Hematopoietic multipotent progenitor cell treated with erythropoietin and hydrocortisone succinate and interleukin-3 and kit ligand, for 8 days (in vitro differentiated cells): ENCODE measurements around the gene SCGB1A1.
A peak's percentile ranks its signal among the peaks of the same experiment; 100 is the strongest.
"Not testable (repeated sequence)": the region's sequence is repeated elsewhere in the genome, so short reads cannot be mapped to it uniquely, and the experiment has no call there.

ENCODE experiments used
- DNase-seq: peaks from one replicate; pipeline ENCODE4 v3.0.0-alpha.2; 2015

The SCGB1A1 gene, protein sequence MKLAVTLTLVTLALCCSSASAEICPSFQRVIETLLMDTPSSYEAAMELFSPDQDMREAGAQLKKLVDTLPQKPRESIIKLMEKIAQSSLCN

GRCh38 chr11:62418733-62419132 lies at the start of gene SCGB1A1:
TSS of gene SCGB1A1 (plus strand) at chr11:62419033. CDS start at chr11:62419096, 63 bp downstream.
- no peak for DNase-seq

DNA sequence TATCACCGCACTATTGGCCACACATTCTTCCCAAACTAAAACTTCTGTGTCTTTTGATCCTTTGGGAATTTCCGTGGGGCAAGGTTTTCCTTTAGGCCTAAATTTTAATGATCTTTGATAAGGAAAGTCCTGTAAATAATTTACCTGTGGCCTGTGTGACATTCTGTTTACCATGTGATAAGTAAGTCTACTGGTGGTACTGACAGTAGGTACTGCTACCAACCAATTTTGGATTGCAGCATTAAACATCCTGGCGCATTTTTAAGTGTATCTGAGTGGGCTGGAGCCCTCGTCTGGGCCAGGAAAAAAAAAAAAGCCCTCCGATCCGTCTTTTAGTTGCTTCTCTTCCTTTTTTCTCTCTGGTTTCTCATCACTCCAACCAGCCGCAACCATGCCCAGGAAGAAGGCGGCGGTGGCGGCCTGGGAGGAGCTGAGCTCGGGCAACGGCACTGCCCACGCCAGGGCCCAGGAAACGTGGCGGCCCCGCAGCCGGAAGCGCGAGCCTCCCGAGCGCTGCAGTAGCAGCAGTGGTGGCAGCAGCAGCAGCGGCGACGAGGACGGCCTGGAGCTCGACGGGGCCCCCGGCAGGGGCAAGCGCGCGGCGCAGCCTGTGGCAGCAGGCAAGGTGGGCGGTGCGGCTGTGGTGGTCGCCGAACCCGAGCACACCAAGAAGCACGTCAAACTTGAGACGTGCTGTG lies 47.9 kb upstream of the SCGB1A1 start:
- peak; percentile 18 for DNase-seq

- DNase-seq: no peak
Observed at GRCh38 chr11:62372871-62373270, 46.0 kb upstream of the SCGB1A1 start.

GRCh38 chr11:62373464-62374119 lies 45.2 kb upstream of the SCGB1A1 start:
- DNase-seq: no peak

- no peak for DNase-seq
Observed at GRCh38 chr11:62374801-62375200, 44.0 kb upstream of the SCGB1A1 start.

DNA sequence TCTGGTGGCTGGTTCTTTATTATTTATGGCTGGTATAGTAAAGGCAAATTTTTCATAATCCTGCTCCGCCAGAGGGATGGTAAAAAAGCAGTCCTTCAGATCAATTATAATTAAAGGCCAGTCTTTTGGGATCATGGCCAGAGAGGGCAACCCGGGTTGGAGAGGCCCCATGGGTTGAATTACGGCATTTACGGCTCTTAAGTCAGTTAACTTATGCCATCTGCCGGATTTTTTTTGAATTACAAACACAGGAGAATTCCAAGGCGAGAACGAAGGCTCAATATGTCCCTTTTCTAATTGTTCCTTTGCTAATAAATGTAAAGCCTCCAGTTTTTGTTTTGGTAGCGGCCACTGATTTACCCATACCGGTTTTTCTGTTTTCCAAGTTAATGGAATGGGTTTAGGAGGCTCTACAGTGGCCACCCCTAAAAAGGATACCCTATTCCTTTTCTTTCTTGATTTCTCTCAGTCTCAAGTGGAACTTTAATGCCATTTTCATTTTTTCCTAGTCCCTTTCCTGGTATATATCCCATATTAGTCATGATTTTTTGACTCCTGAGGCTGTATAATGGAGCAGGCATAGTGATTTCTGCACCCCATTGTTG lies 40.3 kb upstream of the SCGB1A1 start:
- peak; percentile 76 for DNase-seq

DNA sequence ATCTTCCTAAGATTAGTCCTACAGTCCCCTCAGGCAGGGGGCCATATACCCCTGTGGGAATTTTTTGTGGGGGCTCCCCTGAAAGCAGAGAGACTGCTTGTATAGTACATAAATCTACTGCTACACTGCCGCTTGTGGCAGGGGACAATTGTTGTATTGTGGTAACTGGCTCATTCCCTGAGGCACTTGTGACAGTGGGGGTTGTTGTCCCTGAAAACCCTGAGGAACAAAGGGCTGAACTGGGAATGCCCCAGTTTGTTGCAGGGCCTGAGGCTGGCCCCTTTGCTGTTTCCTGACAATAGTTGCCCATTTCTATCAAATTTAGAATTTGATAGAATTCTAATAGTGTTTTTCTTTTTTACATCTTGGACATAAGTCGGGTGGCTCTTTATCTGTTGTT lies 39.2 kb upstream of the SCGB1A1 start:
- not testable (repeated sequence) for DNase-seq

GRCh38 chr11:62380821-62381245 lies 38.0 kb upstream of the SCGB1A1 start:
- peak; percentile 89 for DNase-seq

- DNase-seq: no peak
Observed at GRCh38 chr11:62383822-62384221, 35.0 kb upstream of the SCGB1A1 start.

DNA sequence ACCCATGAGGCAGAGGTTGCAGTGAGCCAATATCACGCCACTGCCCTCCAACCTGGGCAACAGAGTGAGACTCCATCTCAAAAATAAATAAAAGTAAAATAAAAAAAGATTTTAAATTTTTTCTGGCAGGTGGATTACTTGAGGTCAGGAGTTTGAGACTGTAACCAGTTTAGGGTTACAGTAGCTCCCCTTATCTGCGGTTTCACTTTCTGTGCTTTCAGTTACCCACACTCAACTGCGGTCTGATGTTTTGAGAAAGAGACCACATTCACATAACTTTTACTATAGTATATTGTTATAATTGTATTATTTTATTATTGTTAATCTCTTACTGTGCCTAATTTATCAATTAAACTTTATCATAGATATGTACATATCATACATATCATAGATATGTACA lies 32.8 kb upstream of the SCGB1A1 start:
- not testable (repeated sequence) for DNase-seq

DNA sequence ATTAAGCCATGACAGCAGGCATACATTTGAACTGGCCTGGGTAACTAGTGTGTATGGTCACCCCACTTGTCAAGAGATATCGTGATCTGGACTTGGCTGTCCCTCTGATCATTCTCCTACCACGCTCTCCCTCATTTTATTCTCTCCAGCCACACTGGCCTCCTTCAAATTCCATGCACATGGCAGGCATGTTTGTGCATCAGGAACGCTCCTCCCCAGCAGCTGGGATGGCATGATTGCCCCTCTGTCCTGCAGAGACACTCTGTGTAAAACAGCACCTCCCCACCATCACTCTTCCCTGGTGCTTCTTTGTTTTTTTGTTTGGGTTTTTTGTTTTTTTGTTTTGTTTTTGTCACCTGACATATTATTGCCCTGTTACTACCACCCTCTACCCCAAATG lies 31.5 kb upstream of the SCGB1A1 start:
- no peak for DNase-seq

DNA sequence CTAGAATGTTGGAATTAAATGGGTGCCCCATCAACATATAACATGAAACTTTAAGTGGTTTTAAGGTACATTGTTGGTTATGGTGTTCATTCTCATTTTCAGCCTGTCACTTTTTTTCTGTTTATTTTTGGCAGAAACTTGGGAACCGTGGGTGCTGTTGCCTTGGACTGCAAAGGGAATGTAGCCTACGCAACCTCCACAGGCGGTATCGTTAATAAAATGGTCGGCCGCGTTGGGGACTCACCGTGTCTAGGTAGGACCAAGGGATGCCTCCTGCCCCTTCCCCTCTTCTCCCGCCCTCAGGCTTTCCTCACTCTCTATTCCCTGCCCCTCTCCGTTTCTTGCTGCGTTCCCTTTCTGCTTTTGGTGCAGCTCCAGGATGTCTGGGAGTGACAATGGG lies 29.8 kb upstream of the SCGB1A1 start:
- no peak for DNase-seq

DNA sequence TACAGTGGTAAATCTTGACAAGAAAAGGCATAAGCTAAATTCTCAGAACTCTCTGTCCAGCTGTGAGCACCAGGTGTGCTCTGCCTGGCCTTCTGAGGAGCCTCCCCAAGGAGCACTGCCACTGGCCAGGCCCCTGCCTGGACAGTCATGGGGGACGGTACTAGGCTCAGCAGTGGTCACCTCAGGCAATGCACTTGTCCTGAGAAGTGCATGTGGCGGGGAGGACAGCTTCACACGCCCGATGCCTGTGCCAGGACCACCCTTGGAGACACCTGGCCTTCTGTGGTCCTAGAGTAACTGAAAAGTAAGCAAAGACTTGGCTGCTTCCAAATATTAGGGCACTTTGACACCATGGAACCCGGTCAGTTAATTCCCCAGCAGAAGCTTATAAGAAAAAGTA lies 28.6 kb upstream of the SCGB1A1 start:
- no peak for DNase-seq

GRCh38 chr11:62390722-62391121 lies 28.1 kb upstream of the SCGB1A1 start:
- no peak for DNase-seq

DNA sequence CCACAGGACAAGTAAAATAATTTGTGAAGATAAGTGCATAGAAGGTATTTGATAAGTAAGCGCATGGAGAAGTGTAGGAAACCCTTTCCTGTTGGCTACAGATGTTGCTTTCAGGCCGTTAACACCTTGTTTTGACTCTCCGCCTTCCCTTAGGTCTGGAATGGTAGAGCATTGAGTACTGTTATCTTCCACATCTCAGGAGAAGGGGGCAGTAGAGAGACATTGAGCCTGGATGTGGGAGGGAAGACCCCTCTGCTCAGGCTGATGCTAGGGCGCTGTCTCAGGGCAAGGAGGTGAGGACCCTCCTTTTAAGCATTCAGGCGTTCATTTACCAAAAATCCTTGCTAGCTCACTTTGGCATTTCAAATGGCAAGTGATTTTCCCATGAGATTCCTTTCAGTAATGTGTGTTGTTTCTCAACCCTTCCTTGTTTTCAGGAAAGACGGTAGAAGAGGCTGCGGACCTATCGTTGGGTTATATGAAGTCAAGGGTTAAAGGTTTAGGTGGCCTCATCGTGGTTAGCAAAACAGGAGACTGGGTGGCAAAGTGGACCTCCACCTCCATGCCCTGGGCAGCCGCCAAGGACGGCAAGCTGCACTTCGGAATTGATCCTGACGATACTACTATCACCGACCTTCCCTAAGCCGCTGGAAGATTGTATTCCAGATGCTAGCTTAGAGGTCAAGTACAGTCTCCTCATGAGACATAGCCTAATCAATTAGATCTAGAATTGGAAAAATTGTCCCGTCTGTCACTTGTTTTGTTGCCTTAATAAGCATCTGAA lies 27.0 kb upstream of the SCGB1A1 start:
- DNase-seq: no peak

DNA sequence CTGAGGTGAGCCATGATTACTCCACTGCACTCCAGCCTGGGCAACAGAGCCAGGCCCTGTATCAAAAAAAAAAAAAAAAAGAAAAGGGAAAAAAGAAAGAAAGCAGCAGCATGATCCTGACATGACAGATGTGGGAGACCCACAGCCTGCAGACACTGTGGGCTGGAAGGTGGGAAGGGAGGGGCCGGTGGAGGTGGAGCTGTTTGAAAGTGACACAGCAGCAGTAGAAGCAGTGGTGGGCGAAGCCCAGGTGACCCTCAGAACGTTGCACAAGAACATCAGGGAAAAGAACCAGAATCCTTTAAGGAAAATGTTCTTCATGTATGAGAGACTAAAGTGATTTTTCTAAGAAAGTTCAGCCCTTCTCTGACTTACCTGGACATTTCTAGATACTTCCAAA lies 26.3 kb upstream of the SCGB1A1 start:
- no peak for DNase-seq

DNA sequence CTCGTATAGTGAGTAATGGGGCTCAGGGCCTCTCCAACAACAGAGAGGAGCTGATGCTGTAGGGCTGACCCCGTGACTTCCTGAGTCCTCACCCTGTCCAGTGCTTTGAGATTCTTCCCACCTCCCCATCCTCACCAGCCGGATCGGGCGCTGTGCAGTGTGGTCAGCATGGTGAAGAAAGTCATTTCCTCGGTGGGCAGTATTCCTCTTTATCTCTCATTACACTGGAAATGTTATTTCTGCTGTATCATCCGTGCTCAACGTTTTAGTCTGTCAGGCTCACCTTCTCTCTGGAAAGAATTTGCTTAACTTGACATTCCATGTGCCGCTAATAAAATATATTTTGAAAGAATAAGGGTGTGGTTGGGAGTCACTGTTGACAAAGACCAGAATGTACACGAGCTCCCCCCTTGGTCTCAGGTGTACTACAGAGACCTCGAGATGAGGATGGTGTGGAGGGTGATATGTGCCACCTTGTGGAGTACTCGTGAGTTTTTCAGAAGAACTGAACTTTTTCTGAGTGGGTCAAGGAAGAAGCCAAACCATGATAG lies 25.7 kb upstream of the SCGB1A1 start:
- peak; percentile 61 for DNase-seq

DNA sequence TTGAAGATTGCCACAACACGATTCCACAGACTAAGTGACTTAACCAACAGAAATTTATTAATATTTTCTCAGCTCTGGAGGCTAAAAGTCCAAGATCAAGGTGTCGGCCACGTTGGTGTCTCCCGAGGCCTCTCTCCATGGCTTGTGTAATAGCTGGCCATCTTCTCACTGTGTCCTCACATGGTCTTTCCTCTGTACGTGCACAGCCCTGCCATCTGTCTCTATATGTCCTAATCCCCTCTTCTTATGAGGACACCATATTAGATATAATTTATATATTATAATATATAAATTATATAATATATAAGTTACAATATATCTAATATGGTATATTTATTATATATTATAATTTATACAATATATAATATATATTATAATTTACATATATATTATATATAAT lies 25.1 kb upstream of the SCGB1A1 start:
- DNase-seq: no peak

GRCh38 chr11:62394825-62395538 lies 23.9 kb upstream of the SCGB1A1 start:
- peak; percentile 87 for DNase-seq

GRCh38 chr11:62395885-62396551 lies 22.8 kb upstream of the SCGB1A1 start:
- no peak for DNase-seq
